Stimulated activated CD4-positive, alpha-beta T cell treated with anti-CD3 and anti-CD28 coated beads, Interleukin-12 subunit alpha, Interleukin-12 subunit beta, amount 100 ng/mL, for 4 hours (primary cell): ENCODE results near the gene LMNTD1.
"Not testable (repeated sequence)": the region's sequence is repeated elsewhere in the genome, so short reads cannot be mapped to it uniquely, and the experiment has no call there.

Source experiments
- DNase-seq: peaks from one replicate; pipeline ENCODE4 v3.0.0-alpha.2; 2020

The LMNTD1 gene

DNA sequence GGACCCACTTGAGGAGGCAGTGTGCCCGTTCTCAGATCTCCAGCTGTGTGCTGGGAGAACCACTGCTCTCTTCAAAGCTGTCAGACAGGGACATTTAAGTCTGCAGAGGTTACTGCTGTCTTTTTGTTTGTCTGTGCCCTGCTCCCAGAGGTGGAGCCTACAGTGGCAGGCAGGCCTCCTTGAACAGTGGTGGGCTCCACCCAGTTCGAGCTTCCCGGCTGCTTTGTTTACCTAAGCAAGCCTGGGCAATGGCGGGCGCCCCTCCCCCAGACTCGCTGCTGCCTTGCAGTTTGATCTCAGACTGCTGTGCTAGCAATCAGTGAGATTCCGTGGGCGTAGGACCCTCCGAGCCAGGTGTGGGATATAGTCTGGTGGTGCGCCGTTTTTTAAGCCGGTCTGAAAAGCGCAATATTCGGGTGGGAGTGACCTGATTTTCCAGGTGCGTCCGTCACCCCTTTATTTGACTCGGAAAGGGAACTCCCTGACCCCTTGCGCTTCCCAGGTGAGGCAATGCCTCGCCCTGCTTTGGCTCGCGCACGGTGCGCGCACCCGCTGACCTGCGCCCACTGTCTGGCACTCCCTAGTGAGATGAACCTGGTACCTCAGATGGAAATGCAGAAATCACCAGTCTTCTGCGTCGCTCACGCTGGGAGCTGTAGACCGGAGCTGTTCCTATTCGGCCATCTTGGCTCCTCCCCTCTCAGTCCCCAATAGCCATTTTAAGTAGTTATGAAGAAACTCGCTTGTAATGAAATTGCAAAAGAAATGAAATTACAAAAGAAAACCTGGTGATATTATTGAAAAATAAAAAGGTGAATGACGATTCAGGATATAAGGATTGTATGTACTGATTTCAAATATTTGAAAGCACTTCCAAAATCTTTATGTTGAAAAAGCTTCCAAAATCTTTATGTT is 63.9 kb downstream of the LMNTD1 start:
- not testable (repeated sequence) for DNase-seq

DNA sequence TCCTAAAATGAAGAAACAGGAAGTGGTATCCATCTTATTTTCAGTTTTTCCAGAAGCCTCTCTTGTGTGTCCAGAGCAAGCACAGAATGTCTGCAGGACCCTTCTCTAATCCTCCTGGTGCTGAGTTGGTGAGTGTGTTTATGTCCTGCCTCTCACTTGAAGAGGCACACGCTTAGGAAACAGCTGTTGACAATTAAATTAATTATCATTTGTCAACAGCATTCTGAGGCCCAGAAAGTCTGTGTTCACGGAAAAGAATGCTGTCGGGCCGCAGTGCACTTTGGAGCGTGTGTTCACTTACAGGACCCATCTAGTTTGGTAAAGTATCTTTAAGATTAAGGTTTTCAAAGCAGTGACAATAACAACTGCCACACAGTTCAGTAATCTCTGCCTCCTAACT is 70.5 kb downstream of the LMNTD1 start:
- DNase-seq = no peak

DNA sequence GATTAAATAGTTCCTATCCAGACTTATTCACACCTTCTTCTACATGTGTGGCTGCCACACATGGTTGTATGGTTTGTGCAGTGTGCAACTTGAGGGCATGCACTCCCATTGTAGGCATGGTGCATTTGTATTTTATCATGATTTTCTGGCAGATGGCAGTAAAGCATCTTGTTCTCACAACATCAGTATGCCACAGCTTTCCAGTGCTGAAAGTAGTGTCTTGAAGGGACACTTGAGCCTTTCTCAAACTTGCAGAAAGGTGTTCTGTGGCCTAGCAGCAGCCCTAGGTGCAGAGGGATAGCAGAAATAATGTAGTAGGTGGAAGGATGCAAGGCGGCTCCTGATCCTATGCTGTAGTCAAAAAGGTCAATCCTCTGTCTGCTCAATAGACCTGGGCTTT is 72.9 kb downstream of the LMNTD1 start:
- DNase-seq = no peak

DNA sequence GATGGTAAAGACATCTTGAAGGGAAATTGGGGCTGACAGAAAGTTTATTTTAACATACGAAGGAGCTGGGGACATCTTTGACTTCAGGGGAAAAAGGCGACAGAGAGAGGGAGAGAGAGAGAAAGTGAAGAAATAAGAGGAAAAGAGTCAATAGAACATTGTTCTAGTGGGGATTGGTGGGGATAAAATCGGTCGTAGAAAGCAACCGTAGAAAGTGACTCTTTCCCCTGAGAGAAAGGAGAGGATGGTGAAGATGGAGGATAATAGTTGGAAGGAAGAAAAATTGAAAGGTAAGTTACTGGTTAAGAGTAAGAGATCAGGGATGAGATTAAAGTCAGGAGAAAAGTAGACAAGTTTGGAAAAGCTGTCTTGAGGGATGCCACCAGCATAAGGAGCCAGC is 75.9 kb downstream of the LMNTD1 start:
- no peak for DNase-seq

DNA sequence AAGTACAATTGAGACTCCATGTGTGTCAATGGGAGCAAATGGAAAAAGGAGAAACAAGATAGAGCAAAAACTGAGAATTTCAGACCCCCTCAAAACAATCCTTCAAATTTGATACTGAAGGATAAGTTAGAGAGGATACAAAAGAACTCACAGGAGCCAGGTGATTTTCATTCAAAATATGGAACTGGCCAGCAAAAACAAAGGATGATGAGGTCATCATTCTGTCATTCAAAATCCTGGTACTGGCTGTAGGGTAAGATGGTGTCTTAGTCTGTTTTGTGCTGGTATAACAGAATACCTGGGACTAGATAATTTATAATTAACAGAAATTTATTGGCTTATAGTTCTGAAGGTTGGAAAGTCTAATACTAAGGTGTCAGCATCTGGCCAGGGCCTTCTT is 80.6 kb downstream of the LMNTD1 start:
- DNase-seq = no peak

DNA sequence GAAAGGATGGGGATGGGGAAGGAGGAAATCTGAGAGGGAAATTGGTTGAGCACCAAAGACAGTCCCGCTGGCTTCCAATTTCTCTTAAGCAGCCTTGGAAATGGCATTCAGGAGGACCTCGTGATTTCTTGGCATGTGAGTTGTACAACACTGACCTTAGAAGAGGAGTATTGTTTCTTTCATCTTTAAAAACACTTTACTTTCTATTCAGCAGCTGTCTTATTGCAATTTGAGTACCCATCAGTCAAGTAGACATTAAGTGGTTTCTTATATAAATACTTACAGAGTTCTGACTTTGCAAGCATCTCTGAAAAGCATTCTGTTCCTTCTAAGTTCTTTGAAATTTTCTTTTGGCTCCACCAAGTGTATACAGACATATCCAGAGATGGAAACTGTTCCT is 83.2 kb downstream of the LMNTD1 start:
- no peak for DNase-seq

DNA sequence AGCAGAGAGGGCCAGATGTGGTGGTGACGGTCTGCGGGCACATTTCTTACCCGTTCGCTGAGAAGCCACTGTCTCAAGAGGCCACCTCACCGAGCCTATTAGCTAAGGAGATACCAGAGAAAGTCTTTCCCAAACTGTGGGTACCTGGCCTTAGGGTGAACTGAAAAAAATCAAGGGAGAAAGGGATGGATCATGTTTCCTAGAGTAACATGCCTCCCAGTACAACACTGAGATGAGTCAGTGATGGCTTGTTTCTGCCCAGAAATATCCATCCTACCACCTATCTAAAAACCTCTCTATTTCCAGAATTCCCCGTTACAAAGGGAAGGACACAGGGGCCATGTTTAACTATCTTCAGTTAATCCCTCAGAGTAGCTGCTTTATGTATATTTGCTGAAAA is 83.7 kb downstream of the LMNTD1 start:
- no peak for DNase-seq

DNA sequence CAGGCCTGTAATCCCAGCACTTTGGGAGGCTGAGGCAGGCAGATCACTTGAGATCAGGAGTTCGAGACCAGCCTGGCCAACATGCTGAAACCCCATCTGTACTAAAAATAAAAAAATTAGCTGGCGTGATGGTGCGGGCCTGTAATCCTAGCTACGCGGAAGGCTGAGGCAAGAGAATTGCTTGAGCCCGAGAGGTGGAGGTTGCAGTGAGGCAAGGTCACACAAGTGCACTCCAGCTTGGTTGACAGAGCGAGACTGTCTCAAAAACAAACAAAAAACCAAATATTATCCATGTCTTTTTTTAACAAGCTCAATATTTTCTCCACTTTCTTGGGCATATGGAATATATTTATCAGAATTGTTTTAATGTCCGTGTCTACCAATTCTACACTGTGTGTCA is 89.6 kb downstream of the LMNTD1 start:
- DNase-seq = no peak

GRCh38 chr12:25463005-25463404 is 90.1 kb downstream of the LMNTD1 start:
- no peak for DNase-seq

DNA sequence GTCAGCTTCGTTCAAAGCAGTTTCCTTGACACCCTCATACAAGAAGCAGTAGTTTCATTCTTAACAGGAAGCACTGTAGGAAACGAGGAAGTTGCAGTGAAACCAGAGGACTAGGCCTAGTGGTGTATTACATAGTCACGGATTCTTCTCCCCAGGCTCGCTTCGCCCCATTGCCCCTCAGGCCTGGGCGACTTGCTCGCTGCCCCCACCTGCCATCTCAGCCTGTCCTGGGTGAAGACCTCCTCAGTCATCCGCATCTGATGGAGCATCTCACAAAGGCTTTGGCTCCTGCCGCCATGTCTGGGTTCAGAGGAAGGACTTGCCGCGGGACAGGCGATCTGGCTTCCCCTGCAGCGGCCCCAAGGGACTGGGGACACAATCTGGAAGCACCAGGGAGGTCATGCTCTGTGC is 93.5 kb downstream of the LMNTD1 start:
- no peak for DNase-seq

- no peak for DNase-seq
Measured at GRCh38 chr12:25458047-25458552, 95.0 kb downstream of the LMNTD1 start.

DNA sequence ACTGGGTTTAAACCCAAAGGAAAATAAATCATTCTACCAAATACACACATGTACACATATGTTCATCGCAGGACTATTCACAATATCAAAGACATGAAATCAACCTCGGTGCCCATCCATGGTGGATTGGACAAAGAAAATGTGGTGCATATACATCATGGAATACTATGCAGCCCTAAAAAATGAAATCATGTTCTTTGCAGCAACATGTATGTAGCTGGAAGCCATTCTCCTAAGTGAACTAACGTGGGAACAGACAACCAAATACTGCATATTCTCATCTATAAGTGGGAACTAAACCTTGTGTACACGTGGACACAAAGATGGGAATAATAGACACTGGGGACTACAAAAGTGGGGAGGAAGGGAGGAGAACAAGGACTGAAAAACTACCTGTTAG is 96.6 kb downstream of the LMNTD1 start:
- no peak for DNase-seq

- DNase-seq = no peak
Measured at GRCh38 chr12:25455696-25456095, 97.4 kb downstream of the LMNTD1 start.

GRCh38 chr12:25449007-25449406 is 104.1 kb downstream of the LMNTD1 start:
- DNase-seq = no peak

GRCh38 chr12:25447046-25447445 is 106.0 kb downstream of the LMNTD1 start:
- no peak for DNase-seq

- DNase-seq = no peak
Measured at GRCh38 chr12:25438638-25439037, 114.4 kb downstream of the LMNTD1 start.

DNA sequence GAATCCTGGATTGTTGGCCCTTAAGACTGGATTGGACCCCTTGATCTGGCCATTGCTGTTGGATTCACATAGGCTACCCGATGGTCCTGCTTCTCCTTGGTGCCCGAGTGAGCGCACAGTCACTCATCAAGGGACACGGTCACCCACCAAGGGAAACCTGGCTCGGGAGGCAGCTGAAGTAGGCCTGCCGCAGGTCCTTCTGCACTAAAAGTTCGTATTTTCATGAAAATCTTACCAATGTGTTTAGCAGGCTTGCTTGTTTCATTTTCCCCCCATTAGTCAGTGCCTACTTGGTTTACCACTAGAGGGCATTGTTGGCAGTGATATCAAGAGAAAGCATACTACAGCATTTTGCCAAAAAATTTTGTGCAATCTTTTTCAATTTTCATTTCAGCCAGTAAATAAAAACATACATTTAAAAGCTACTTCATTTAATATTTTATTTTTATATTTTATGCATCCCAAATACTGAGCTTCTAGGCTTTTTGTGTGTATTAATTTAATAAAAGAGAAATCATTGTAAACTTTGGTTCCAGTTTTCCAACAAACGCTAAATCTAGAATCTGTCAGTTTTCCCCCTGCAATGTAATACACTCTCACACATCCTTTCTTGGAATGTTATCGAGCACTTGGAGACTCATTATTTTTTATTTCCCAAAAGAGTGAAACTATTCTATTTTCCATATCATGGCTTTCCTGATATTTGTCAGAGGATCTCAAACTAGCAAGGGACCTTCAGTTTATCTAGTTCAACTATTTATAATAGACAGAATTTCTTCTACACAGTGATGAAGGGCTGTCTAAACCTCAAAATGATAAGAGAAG is 116.7 kb downstream of the LMNTD1 start:
- no peak for DNase-seq

- no peak for DNase-seq
Measured at GRCh38 chr12:25435431-25435830, 117.7 kb downstream of the LMNTD1 start.

- DNase-seq = no peak
Measured at GRCh38 chr12:25434515-25434914, 118.6 kb downstream of the LMNTD1 start.

DNA sequence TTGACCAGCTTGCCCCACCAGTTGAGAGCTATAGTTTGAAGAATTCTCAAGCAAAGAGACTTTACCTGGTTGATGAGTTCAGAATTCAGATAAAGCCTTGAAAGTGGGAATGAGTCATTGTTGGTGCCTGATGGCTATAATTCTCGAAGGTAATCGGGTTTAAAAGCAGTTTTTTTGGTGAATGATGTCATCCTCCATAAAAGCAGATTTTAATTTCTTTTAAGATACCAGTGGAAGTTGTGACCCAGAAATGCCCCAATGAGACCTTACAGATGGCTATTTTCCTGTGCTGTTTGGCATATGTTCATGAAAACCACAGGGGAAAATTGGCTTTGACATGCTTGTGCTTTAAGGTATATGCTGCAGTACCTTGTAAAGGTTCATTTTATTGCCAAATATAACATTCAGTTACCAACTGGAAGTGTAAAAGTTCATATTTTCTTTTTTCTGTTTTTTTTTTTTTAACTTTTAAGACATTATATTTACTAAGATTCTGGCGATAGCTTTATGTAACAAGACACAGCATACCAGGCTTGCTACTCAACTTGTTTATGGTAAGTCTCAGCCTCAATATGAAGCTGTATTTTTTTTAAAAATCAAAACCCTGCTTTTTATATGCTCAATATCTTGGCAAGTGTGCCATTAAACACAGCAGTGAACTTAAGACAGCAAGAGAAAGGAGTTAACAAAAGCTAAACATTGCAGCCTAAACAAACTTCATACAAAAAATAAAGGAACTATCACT is 119.3 kb downstream of the LMNTD1 start:
- no peak for DNase-seq

- no peak for DNase-seq
Measured at GRCh38 chr12:25433024-25433423, 120.1 kb downstream of the LMNTD1 start.

GRCh38 chr12:25427337-25428249 is 125.5 kb downstream of the LMNTD1 start:
- no peak for DNase-seq
